Measurements from ENCODE around the gene EVA1B.

- TF ChIP-seq CTCF (IDR thresholded peaks at IDR 0.05), result no peak
- no peak for TF ChIP-seq POLR2A (IDR thresholded peaks at IDR 0.05)
Observed at GRCh38 chr1:36286802-36287201, 36.6 kb downstream of the EVA1B start.

Measured in Peyer's patch (tissue), 4 donors.